HG02763 (cell line): ENCODE data around the gene GNAS.

Experiments
- ATAC-seq: cut with Tn5 transposase; IDR thresholded peaks from one replicate; pipeline ENCODE4 v1.9.1; 2021; ENCODE audit warnings: mild to moderate bottlenecking, moderate library complexity; ENCODE audit not compliant: unreplicated experiment

GNAS gene

GRCh38 chr20:58853466-58853865, 950 bp downstream of the GNAS start:
- ATAC-seq: no peak

- ATAC-seq: no peak
These were observed 1.6 kb downstream of the GNAS start for GRCh38 chr20:58853976-58854637.

DNA sequence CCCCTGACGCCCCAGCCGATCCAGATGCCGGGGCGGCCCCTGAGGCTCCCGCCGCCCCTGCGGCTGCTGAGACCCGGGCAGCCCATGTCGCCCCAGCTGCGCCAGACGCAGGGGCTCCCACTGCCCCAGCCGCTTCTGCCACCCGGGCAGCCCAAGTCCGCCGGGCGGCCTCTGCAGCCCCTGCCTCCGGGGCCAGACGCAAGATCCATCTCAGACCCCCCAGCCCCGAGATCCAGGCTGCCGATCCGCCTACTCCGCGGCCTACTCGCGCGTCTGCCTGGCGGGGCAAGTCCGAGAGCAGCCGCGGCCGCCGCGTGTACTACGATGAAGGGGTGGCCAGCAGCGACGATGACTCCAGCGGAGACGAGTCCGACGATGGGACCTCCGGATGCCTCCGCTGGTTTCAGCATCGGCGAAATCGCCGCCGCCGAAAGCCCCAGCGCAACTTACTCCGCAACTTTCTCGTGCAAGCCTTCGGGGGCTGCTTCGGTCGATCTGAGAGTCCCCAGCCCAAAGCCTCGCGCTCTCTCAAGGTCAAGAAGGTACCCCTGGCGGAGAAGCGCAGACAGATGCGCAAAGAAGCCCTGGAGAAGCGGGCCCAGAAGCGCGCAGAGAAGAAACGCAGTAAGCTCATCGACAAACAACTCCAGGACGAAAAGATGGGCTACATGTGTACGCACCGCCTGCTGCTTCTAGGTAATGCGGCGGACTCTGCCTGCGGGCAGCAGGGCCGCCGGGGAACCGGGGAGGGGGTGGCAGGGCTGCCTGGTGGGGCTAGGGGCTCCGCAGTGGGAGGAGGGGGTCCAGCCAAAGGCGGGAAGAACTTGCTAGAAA, 2.3 kb downstream of the GNAS start:
- no peak for ATAC-seq

GRCh38 chr20:58855506-58856389, 3.2 kb downstream of the GNAS start:
- no peak for ATAC-seq

DNA sequence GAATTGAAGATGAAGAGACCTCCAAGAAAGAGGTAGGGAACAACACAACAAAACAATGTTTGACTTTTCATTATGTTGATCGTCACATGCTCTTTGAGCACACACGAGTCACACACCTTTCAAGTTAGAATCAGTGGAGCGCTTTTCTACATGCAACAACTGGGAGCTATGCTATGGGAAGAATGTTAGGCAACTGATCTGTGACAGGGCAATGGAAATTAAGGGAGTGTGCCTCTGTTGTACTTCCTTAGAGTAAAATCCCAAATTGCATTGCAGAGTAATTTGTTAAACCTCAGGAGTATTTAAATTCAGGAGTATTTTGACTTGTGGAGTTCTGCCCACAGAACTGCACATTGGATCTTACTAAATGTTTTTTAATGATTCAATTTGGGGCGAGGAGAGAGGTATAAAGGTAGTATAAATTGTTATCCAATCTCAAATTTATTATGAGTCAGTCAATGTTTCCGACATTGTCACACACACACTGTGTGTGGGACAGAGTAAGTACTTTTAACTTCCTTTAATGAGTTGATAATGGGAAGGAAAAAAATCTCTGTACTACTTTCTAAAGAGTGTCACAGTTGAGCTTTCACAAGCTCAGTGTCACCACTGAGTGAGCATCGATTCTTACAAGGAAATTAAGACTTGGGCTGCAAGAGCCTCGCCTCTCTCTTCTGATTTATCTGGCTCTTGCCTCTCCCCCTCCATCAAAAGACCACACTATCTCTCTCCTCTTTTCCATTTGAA, 10.7 kb downstream of the GNAS start:
- no peak for ATAC-seq

DNA sequence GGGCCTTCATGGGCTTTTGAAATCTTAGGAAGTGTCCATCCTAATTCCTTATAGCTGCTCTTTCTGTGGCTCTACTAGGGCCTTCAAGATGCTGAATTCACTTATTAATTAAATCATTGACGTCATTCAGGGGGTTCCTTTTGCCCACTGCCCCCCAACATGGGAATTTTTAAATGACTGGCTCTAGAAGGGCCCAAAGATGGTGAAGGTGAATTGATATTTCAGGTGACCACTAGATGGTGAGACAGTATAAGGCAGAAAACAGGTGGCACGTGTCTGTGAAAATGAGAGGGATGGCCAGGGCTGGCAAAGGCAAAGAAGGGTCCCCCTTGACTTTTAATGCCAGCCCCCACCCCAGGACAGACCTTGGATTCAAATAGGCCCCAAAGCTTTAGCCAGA, 11.8 kb downstream of the GNAS start:
- ATAC-seq: no peak

DNA sequence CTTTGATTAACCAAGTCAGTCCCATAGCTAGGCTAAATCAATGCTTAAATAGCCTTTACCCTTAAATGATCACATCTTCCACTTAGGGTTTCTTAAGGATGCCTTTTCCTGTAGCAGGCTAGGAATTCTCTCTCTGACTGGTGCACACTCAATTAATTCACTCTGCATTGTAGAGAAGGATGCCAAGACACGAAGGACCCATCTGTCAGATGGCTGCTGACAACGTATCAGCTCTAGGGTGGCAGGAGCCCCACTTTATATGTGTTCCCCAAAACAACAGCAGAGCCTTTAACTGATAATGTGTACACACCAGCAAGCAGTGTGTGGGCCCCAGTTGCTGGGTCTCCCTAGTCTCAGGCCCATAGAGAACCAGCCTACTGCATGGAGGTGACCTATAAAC, 13.3 kb downstream of the GNAS start:
- no peak for ATAC-seq

- no peak for ATAC-seq
These were observed 14.7 kb downstream of the GNAS start for GRCh38 chr20:58867211-58867610.

- no peak for ATAC-seq
These were observed 16.3 kb downstream of the GNAS start for GRCh38 chr20:58868795-58869194.

DNA sequence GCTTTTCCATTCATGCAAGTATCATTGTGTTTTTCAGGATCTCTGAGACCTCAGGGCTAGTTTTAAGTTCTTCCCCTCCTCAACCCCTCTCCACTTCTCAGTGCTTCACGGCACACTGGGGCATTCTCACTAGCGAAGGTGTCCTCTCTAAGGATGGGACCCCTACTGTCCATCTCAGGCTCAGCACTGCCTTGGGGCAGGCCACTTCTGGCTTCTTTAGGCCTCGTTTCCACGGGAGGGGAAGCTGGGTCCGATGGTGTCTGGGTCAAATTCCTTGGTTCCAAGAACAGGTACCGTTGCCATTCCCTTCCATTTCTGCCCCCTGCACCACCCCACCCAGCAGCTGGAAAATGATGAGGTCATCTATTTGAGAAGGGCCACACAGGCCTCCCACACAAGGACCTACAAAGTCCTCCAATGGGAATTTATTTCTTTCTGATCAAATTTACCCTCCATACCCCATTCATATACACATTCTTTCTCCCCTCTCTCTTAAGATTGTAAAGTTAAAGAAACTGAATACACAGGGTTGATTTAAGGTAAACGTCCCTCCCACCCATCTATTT, 17.2 kb downstream of the GNAS start:
- no peak for ATAC-seq

DNA sequence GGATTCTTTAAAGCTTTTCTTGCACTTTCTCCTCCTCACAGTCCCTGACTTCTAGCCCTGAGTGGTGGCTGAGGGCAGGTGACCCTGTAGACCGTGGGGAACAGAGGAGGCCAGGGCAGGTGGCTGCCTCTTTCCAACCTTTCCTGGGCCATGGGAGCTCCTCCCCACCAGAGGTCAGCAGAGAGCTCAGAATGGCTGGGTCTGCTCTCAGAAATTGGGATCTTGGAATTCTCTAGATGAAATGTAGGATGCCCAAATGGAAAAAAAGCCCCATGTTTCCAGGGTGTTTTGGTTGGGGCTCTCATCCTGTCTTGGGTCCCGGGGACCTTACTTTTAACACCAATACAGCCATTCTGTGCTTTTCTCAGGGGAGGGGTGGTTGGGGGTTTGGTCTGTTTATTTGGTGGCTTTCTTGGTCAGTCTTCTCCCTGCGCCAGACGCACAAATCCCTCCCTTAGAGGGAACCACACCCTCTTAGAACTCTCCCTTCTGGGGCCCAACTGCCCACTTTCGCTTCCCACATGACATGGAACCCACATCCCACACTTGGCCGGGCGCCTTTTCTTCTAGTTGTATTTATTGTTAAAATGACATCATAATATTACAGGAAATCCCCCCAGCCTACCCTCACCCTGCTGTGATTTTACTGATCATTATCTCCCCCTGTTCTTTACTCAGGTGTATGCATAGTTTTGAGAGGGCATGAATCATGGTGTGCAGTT, 17.9 kb downstream of the GNAS start:
- no peak for ATAC-seq

GRCh38 chr20:58871533-58872102, 19.1 kb downstream of the GNAS start:
- no peak for ATAC-seq

GRCh38 chr20:58874469-58874868, 22.0 kb downstream of the GNAS start:
- no peak for ATAC-seq

DNA sequence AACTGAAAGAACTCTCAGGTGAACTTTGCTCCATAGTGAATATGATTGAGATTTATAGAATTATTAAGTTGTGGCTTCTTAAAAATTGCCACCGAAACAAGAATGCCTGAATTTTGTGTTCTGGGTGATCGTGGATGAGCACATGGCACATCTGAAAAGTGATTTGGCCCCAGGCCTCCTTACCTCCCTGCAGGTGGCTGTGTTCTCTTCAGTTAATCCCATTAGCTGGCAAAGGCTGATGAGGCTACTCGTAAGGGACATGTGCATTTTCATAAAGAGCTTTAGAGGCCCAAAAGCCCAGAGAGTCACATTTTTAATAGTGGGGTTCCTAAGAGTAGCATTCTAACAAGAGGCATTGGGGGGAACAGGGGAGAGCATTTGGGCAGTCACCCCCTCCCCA, 22.6 kb downstream of the GNAS start:
- ATAC-seq: no peak

DNA sequence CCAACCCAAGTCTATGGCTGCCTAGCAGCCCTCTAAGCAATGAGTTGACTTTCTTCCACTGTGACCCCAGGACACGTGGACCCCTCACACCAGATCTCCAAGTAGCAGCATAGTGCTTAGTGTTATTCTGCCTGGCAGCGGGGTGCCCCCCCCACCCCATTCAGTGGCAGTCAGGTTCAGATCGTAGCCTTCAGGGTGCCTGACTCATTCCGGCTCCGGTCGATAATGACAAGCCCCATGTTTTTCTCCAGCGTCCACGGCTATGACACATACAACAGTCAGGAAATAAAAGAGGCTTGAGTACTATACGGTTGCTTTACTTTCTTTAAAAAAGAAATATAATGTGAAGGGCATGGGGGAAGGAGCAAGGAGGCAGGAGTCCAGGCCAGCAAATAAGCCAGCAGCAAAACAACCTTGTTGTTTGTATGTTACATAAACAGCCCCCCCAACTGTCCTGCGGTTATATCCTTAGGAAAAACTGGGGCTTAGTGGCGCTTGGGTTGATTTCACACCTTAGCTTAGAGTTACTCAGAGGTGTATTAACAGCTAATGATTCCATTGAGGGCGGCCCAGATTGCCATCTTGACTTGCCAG, 23.1 kb downstream of the GNAS start:
- no peak for ATAC-seq

GRCh38 chr20:58876437-58876836, 23.9 kb downstream of the GNAS start:
- ATAC-seq: no peak

- no peak for ATAC-seq
These were observed 24.8 kb downstream of the GNAS start for GRCh38 chr20:58877050-58877975.

DNA sequence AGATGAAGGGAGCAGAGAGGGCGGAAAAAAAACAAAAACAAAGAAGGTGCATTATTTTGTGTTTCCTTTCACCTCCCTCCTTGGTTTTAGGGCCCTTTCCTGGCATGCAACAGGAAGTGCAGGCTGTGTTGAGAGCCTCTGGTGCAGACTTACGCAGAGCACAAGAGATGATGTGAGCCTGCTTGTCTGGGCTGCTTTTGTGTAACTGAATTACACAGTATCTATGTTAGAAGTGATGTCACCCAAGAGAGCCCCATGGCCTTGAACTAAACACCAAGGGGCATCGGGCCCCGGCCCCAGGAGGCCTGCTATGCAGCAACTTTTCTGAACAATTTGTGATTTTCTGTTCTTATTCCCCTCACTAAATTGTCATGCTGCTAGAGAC, 25.5 kb downstream of the GNAS start:
- ATAC-seq: no peak
